Right ventricle myocardium inferior (tissue), 1 donor: Measurements from ENCODE around the gene GPANK1. TPM values are rescaled to one million over a fixed set of nuclear protein-coding genes. Genes with fewer than 3 reads are reported as not detected.
A peak's percentile ranks its signal among the peaks of the same experiment; 100 is the strongest.
"Not testable (repeated sequence)": the region's sequence is repeated elsewhere in the genome, so short reads cannot be mapped to it uniquely, and the experiment has no call there.

Experiments used
- ATAC-seq: fragments of 200-7000 bp; cut with Tn5 transposase; one replicate; pipeline ENCODE4 v1.9.1; 2020; ENCODE audit warnings: mild to moderate bottlenecking, moderate library complexity
- DNase-seq: peaks from one replicate; pipeline ENCODE4 v3.0.0; 2021; ENCODE audit errors: missing footprints
- intact Hi-C: fragments of 100-400 bp; cut with DNase I; formaldehyde crosslinking; loops from one replicate; pipeline ENCODE4 v1.11.0; 2022
- long read RNA-seq: library from polyadenylated mRNA; unstranded; transcript quantifications from one replicate; pipeline ENCODE4 v2.0.0, GENCODE V29; 2021
- total RNA-seq: library from RNA; stranded (reverse); fragmentation: NEBNext Ultra II Directional; extraction: Animal tissue kit (Norgen Biotek cat#: 25700); gene quantifications from one replicate; pipeline ENCODE4 v1.2.1, GENCODE V29; 2021
- donor health status: DM: no; HTN: yes; CAD: no; lungs with severe emphysema.

GPANK1 gene
- total RNA-seq, result 17.1 TPM
- long read RNA-seq, transcript GPANK1-203 (3 exons, 1,910 nt), result major isoform, 6 of 15 reads
- long read RNA-seq, partial matches to known transcripts, result 4 of 15 reads
- long read RNA-seq, other reads (novel, unspliced or antisense), result 1 of 15 reads

DNA sequence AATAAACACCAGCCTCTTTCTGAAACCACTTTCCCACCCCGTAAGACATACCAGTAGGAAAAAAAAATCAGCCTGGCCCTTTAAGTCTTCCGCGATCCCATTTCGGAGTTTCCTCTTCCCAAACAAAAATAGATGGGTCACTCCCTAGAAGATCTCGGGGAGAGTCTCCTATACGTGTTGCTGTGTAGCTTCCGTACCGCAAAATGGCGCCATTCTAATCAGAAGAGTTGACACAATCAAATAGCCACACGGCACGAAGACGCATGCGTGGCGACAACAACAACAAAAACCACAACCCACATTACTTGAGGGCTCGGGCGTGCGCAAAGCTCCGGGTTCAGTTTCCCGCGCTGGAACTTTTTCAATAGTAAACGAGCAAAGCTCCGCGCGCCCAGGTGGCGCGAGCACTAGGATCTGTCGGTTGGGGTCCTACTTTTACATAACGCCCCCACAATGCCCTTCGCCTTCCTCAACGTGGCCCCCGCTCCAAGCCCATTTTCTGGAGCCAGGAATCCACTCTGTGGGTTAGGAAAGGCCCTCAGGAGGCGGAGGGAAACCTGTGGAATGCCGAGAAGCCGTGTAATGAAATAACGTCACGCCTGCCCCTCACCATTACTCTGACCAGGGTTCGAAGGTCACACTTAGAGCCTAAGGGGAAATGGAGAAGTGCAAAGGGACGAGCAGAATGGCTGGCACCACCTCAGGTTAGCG, at the start of gene GPANK1:
GPANK1 (minus strand) TSS at position 208 of the 711 bp plus-strand sequence. CDS start 519 bp downstream, outside the sequence.
- DNase-seq (peak; percentile 96), ATAC-seq (peak; percentile 72)
- intact Hi-C loops, result loop anchor here (1.0 to 10.0 kb wide), 4 partner anchors 13 to 510 kb away; partner anchors contain the start of genes AGPAT1, BAG6, NELFE and RNF5

DNA sequence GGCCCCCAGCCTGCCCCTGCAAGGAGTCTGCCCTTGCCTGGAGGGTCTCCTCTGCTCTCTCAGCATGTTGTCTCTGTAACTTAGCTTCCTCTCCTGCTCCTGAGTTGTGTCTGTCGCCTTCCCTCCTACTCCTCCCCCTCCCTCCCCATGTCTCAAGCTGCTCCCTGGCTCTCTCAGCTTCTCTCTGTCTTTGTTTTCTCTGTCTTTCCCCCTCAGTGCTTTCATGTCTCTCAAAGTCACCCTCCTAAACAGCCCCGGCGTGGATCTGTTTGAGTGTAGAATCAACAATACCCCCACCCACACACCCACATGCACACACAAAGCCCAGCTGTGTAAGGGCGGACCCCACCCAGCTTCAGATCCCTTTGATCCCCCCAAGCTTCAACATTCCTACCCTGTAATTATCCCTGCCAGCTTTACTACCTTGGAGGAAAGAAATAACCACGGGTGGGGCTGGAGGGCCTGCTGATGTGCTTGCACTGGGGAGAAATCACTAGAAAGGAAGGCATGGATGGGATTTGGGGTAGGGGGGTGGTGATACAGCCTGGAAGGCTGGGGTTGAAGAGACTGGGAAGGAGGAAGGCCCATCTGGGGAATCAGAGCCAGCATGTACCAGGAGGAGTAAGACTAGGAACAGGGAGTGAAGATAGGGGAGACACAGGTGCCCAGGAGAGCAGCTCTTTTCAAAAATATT, 49.3 kb upstream of the GPANK1 start:
- intact Hi-C loops, result no loop called here
- no peak for ATAC-seq

GRCh38 chr6:31713465-31713864, 48.7 kb upstream of the GPANK1 start:
- DNase-seq (no peak), ATAC-seq (no peak)
- intact Hi-C loops, result no loop called here

More for the DNA sequence above, 49.3 kb upstream of the GPANK1 start:
- no peak for DNase-seq

- DNase-seq (no peak), ATAC-seq (peak; percentile 59)
- intact Hi-C loops, result no loop called here
Observed at GRCh38 chr6:31712296-31712695, 47.5 kb upstream of the GPANK1 start.

DNA sequence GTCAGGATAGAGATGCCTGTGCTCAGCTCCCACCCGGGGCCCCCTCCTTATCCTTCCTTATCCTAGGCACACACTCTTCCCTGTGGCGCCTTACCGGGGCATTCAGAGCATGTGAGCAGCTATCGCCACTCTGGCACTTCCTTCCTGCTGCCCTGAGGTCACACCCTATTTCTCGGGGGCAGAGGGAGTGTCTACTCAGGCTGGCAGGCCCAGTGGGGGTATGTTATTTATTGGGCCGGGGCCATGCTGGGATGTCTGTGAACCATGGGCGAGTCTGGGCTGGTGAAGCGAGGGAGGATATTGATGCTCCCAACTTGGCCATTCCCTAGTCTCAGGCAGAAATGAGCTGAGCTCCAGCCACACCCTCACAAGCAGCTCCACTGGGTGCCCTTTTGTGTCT, 46.4 kb upstream of the GPANK1 start:
- DNase-seq (no peak), ATAC-seq (no peak)
- intact Hi-C loops, result no loop called here

- DNase-seq (no peak), ATAC-seq (no peak)
- intact Hi-C loops, result no loop called here
Observed at GRCh38 chr6:31710523-31711219, 45.9 kb upstream of the GPANK1 start.

DNA sequence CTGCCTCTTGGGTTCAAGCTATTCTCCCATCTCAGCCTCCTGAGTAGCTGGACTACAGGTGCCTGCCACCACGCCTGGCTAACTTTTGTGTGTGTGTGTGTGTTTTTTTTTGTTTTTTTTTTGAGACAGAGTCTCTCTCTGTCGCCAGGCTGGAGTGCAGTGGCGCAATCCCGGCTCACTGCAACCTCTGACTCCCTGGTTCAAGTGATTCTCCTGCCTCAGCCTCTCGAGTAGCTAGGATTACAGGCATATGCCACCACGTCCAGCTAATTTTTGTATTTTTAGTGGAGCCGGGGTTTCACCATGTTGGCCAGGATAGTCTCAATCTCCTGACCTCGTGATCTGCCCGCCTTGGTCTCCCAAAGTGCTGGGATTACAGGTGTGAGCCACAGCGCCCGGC, 44.4 kb upstream of the GPANK1 start:
- ATAC-seq, DNase-seq, intact Hi-C loops: not testable (repeated sequence)

DNA sequence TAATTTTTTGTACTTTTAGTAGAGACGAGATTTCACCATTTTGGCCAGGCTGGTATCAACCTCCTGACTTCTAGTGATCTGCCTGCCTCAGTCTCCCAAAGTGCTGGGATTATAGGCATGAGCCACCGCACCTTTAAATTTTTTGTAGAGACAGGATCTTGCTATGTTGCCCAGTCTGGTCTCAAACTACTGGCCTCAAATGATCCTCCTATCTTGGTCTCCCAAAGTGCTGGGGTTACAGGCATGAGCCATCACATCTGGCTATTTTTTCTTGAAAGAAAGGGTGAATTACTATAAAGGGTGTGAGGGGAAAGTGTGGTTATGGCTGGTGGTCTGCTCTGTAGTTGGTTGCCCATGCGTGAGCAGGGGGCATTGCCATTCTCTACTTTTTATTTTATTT, 43.4 kb upstream of the GPANK1 start:
- intact Hi-C loops, result no loop called here
- ATAC-seq, result no peak
- no peak for DNase-seq

DNA sequence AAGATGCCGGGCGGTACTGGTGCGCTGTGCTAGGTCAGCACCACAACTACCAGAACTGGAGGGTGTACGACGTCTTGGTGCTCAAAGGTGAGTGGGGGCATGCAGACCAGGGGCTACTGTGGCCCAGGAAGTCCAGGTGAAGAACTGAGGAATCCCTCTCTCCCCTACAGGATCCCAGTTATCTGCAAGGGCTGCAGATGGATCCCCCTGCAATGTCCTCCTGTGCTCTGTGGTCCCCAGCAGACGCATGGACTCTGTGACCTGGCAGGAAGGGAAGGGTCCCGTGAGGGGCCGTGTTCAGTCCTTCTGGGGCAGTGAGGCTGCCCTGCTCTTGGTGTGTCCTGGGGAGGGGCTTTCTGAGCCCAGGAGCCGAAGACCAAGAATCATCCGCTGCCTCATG, 42.9 kb upstream of the GPANK1 start:
- intact Hi-C loops, result no loop called here
- DNase-seq (no peak), ATAC-seq (no peak)

DNA sequence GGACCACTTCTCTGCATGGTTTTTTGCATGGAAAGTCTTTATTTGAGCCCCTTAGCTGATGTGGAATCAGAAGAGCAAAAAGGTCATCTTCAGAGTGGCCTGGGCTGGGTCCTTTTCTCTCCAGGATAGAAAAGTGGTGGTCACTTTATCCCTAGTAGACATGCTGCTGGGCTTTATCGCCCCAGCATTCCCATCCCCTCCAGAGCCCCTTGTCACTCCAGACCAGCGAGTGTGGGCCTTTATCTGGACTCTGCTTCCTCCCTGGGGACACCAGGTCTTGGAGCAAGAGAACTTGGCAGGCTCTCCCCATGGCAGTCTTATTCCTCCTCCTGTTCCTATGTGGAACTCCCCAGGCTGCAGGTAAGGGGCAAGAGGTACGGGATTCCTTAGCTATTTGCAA, 41.8 kb upstream of the GPANK1 start, which contains the start of gene LY6G6F:
LY6G6F (plus strand) TSS at position 268 of the 400 bp plus-strand sequence; CDS start at position 309, 41 bp downstream.
- intact Hi-C loops, result no loop called here
- DNase-seq, result no peak
- ATAC-seq, result no peak

DNA sequence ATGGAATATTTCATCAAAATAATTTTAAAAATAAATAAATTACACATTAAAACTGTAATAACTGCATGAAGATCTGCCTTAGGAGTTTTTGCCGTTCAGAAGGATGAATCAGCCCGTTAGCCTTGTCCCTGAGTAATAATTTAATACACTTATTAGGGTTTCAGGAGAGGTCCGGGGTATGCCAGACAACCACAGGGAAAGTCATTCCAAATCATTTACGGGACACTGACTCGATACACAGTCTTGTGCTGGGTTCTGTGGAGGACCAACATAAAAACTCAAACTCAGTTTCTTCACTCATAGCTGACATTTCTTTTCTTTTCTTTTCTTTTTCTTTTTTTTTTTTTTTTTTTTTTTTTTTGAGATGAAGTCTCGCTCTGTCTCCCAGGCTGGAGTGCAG, 41.1 kb upstream of the GPANK1 start:
- DNase-seq, result no peak
- no peak for ATAC-seq
- intact Hi-C loops, result no loop called here

GRCh38 chr6:31702819-31703716, 38.3 kb upstream of the GPANK1 start, which contains the start of gene ABHD16A:
Gene ABHD16A (minus strand): TSS chr6:31703324. CDS start chr6:31703281, 43 bp downstream.
- ATAC-seq, result peak; percentile 98
- DNase-seq, result peak; percentile 100
- intact Hi-C loops, result loop anchor here (2.0 to 5.0 kb wide), 3 partner anchors 28 to 81 kb away; partner anchors contain the start of genes CSNK2B and PRRC2A

GRCh38 chr6:31702405-31702818, 37.6 kb upstream of the GPANK1 start:
- DNase-seq, result no peak
- ATAC-seq, result peak; percentile 9
- intact Hi-C loops, result loop anchor here (2.0 to 5.0 kb wide), 3 partner anchors 28 to 80 kb away; partner anchors contain the start of genes CSNK2B and PRRC2A

DNA sequence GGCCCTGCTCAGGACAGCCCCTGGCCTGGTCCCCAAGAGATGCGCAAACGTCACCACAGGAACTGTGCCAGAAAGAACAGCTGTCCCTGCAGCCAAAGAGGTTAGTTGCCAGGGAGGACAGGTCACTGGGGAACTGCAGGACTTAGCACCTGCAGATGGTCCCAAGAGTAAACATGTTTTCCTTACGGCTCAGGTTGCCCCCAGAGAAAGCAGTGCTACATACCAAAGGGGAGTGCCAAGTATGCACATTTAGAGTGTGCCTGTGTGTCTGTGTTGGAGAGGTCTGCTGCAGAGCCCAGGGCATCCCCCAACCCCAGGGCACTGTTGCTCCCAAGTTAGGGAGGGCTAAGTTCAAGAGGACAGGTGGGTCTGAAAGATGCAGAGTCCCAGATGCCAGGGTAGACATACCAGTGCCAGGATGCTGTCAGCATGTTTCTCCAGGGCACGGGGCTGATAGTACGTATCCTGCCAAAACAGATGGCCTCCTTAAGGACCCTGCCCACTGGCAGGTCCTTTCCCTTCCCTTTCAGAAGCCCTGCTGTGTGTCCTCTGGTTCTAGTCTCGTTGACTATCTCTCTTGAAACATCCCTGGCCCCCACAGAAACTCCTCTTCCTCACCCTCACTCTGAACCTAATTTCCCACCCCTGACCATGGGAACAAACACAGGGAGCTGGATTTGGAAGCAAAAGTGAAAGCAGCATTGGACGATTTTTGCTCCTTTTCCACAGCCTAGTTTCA, 37.0 kb upstream of the GPANK1 start:
- DNase-seq, result no peak
- ATAC-seq, result no peak
- intact Hi-C loops, result loop anchor here (2.0 to 5.0 kb wide), 3 partner anchors 29 to 80 kb away; partner anchors contain the start of genes CSNK2B and PRRC2A

DNA sequence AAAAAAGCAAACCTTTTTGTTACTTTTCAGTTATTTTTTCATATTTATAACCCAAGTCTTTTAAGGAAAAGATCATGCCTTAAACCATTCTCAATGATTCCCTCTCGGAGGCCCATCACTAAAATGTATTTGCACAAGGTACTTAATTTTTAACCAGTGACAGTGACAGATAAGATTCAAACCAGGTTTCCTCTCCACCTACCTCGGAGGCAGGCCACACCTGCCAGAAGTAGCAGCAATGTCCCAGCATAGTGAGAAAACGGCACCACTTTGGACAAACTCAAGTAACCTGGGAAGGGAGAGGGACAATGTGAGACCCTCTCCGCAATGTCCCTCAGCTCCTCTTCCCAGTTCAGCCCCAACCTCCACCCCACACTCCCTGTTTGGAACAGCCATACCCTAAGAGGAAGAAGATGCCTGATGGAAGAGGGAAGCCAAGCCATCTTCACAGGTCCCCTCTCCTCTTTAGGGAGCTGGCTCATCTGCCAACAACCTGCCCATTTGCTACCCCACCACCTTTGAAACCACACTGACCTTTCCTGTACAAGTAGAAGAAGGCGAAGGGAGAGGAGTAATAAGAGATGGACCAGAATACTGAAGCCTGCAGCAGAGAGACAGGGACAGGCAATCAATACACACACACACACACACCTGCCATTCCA, 36.1 kb upstream of the GPANK1 start:
- no peak for DNase-seq
- intact Hi-C loops, result loop anchor here (5.0 kb wide), 1 partner anchor 79 kb away; the partner anchor contains the start of gene PRRC2A
- no peak for ATAC-seq

GRCh38 chr6:31697555-31697954, 32.8 kb upstream of the GPANK1 start:
- DNase-seq (no peak), ATAC-seq (no peak)
- intact Hi-C loops, result no loop called here

GRCh38 chr6:31693535-31693934, 28.7 kb upstream of the GPANK1 start:
- intact Hi-C loops, result no loop called here
- DNase-seq (no peak), ATAC-seq (no peak)
